Activated T-helper 1 cell treated with Interleukin-2 at 50 U/mL for 16 hours (primary cell): ENCODE data around the gene PRG3.
"Not testable (repeated sequence)": the region's sequence is repeated elsewhere in the genome, so short reads cannot be mapped to it uniquely, and the experiment has no call there.

Experiments used
- DNase-seq: peaks from one replicate; pipeline ENCODE4 v3.0.0-alpha.2; 2020; ENCODE audit warnings: low read depth

The PRG3 gene

DNA sequence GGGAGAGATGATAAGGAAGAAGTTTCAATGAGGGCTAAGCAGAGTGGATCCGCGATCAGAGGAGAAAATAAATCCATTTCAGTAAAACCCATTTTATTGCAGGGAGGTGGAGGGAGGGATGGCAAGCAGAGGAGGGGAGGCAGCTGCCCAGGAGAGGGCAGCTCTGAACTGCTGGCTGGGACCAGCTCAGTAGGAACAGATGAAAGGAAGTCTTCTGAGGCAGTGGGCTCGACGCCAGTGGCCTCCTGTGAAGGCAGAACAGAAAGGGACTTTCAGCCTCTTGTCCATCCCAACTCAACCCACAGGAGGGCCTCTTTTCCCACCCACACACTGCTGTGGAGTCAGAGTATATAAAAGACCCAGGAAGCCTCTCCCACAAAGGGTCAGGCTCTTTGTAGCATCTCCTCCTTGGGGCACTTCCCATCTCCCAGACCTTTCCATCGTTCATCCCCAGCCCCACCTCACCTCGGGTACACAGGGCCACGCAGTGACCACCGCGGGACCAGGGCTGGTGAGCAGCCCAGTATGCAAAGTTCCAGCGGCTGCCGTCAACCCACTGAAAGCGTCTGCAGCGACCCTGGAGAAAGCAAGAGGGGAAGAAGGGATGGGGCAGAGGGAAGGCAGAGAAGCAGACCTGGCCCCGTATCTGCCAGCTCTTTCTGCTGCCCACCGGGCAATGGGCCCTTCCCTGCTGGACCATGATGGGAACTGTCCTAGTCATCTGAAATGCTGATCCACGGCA lies 6.5 kb upstream of the PRG3 start:
- no peak for DNase-seq

DNA sequence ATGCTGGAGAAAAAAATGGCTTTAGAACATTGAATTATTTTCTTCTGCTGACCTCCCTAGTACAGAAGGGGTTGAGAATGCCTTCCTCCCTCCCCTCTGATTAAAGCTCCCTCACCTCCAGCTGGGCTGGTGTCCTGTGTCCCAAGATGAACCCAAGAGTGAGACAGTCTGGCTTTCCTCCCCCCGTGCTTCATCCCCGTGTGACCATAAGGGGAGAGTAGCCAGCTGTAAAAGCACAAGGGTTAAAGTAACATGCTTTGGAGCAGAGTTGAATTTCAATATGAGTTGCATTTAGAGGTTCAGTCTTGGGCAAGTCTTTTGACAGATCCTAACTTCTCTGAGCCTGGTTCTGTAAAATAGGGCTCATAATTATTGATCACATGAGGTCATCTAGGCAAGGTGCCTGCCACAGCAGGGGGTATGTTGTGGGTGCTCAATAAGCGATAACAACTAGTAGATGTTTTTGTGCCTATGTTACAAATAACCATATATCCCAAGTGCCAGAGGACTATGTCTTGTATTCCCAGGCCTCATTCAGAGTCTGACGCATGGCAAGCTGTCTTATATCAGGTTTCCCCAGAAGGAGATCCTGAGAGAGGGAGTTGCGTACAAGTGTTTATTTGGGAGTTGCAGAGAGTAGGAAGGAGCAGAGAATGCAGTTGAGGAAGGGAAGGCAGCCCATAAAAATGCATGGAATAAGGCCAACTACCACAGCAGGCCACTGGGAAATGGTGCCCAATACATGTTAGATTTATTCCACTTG lies 5.4 kb upstream of the PRG3 start:
- DNase-seq = no peak

DNA sequence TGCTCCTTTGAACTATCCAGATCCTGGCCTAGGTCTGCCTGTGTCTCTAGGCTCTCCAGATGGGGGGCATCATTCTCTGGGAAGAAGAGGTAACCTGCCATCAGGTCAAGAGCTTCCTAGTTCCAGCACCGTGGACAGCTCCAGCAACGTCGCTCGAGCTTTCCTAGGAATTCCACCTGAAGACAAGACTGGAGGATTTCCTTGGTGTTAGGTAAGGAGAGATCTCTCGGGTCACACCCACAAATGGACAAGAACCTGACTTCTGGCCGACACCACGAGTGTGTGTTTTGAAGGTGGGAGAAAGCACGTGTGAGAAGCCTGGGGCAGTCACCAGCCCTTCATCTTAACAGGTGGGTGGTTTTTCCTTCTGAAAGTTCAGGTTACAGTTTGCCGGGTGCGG lies 1.2 kb downstream of the PRG3 start:
- no peak for DNase-seq

DNA sequence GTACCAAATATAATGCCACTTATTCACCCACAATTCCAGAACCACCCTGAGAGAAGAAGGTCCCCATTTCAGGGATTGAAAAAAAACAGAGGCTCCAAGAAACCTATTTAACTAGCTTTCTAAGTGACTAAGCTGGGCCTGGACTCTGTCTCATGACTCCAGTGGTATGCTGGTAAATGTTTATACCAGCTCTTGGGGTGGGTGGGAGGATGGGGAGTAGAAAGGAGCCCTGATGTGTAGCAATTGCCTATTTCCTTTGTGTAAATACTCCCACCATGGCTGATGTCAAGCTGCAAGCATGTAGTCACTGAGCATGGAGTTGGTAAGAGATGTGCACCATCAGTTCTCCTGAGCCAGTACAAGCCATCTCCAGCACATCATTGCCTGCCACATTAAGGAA lies 2.8 kb downstream of the PRG3 start:
- no peak for DNase-seq

DNA sequence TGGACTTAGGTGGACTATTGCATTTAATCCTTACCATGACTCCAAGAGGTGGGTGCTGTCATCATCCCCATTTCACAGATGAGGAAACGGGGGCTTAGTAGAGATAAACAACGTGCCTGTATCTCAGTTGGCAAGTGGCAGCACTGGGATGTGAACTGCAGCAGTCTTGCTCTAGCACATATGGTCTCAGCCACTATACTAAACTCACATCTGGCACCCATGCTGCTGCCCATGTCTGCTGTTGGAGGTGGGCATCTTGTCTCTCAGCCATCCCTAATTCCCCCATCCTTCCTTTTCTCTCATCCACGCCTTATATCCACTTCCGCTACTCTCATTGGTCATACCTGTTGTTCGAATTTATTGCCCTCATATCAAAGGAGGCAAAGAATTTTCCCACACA lies 3.8 kb downstream of the PRG3 start:
- DNase-seq = no peak

DNA sequence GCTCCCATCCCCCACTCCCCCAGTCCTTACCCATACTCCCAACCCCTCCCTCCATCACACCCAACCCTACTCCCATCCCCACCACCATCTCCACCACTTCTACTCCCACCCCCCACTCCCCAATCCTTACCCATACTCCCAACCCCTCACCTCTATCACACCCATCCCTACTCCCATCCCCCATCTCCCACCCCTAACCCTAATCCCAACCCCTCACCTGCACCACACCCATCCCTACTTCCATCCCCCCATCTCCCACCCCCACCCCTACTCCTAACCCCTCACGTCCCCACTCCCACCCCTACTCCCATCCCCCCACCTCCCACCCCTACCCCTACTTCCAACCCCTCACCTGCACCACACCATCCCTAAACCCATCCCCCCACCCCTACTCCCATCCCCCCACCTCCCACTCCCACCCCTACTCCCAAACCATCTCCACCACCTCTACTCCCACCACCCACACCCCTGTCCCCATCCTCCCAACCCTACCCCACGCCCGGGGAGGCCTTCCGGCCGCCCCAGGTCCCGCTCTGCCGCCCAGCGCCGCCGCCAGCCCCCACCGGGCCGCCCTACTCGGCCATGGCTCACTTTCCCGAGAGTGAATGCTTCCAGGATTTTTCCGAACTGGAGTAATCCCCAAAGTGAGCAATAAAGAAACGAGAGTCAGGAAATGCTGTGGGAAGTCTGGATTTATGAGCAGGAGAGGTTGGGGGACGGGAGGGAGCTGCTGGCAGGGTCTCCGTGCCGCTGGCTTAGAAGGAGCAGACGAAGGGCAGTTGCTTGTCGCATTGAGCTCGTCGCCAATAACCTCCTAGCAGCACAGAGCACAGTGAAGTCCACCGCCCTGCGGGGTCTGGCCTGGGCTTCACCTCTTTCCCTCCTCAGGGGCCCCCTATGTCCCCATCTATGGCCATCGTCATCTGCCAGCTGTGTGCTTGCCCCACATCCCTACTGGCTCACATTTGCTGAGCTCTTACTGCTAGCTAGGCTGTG lies 4.6 kb downstream of the PRG3 start:
- DNase-seq = no peak

DNA sequence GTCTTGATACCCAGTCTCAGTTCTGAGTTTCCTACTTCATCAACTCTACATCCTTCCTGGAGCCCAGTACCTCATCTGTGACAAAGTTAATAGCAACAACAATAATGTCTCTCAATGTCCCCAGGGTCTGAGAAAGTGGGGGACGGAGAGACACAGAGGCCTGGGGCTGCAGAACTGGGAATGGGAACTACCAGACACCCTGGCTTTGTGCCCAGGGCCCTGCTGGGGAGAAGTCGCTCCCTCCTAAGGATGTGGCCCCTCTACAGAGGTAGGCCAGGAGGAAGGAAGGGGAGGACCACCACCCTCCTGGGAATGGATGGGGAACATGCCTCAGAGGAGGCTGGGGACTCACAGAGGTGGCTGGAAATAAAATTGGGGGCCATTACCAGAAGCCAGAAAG lies 5.5 kb downstream of the PRG3 start:
- no peak for DNase-seq

DNA sequence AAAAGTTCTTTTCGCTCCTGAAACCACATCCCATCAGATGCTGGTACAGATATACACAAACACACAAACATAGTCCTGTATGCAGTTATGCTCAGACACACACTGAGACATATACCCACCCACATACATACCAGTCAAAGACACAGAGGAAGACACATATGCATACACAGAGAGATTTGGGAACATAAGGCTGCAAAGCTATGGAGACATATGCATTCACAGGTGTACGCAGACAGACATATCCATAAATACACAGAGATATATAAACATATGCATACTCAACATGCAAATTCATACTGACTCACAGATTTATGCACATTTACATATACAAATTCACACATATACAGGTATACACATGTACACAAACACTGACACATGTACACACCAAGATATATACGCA lies 6.0 kb downstream of the PRG3 start:
- DNase-seq = no peak

DNA sequence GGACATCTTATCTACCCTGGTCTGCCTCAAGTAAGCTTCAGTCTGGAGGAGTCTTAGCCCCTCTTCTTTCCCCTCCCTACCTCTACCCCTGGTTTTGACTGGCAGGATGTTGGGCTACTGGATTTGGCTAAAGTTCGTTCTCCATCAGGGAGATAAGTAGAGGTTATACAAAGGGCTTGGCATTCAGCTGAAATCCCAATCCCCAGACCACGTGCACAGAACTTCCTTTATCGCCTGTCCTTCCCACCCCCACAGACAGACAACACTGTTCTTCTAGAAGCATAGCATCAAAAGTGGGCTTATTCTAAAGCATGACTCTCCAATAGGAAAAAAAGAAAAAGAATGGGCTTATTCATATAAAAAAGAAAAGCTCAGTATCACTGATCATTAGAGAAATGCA lies 7.8 kb downstream of the PRG3 start:
- DNase-seq = no peak

DNA sequence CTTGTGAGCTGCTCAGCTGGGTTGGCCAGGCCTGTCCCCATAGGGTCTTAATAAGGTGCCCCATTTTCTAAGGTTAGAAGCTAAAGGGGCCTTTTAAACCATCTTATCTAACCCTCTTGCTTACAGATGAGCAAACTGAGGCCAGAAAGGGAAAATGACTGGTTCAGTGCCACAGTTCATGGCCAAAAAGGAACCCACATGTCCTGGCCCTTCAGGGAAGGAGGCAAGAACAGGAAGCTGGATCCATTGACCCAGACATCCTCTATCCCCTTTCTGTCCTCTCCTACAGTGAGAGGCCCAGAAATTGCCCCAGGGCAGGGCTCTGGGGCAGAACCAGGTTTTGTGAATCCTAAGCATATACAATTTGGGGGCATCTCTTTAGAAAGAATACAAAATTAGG lies 10.0 kb downstream of the PRG3 start:
- no peak for DNase-seq

DNA sequence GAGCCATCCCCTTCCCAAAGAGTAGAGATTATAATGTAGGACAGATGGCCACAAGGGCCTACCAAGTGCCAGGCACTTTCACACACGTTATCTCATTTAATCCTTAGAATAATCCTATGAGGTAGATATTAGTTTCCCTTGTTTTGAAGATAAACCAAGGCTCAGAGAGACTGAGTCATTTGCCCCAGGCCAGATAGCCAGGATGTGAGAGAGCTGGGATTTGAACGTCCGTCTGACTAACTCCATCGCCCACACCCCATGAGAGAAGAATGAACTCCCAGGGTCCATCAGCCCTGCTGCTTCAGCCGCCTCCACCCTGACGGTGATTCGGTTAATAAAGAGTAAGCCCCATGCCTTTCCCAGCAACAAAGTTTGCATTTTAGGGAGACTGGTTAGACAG lies 10.7 kb downstream of the PRG3 start:
- DNase-seq = no peak

DNA sequence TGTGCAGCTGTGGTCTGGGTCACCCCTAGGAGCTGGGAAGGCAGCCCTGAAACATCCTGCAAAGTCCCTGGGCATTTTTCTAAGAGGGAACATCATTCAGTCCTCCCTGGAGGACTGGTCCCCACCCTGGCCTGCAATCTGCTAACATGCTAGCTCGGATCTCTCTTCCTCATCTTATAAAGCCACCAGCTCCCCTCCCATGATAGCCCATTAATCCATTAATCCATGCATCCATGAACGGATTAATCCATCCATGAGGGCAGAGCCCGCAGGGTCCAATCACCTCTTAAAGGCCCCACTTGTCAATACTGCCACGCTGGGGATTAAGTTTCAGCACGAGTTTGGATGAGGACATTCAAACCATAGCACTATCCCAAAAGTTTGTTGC lies 12.1 kb downstream of the PRG3 start:
- no peak for DNase-seq

DNA sequence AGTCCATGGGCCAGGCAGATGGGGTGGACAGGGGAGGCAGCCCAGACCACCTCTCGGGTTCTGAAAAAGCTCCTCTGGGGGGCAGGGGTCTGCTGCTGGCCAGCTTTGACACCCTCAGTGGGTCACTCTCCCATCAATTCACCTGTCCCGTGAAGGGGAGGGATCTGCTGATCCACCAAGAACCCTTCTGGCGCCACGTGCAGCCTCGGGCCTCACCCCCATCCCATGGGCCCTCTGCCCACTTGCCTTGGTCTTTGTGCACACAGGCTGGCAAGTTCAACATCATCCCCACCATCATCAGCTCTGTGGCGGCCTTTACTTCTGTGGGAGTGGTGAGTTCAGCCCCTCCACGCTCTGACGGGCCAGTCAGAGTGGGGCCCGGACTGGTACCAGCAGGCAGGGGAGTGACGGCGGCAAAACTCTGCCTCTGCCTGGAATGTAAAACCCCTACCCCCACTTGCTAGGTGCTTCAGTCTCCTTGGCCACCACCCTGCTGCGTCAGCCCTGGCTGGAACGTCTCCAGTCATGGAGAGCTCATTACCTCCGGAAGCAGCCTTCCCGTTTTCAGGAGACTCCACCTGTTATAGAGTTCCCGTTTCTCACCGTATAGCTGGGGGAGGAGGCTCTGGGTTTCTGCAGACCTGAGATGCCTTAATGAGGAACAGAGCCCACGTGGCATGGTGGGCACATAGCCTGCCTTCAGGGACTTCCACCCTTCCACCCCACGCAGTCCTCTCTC lies 12.7 kb downstream of the PRG3 start:
- no peak for DNase-seq

DNA sequence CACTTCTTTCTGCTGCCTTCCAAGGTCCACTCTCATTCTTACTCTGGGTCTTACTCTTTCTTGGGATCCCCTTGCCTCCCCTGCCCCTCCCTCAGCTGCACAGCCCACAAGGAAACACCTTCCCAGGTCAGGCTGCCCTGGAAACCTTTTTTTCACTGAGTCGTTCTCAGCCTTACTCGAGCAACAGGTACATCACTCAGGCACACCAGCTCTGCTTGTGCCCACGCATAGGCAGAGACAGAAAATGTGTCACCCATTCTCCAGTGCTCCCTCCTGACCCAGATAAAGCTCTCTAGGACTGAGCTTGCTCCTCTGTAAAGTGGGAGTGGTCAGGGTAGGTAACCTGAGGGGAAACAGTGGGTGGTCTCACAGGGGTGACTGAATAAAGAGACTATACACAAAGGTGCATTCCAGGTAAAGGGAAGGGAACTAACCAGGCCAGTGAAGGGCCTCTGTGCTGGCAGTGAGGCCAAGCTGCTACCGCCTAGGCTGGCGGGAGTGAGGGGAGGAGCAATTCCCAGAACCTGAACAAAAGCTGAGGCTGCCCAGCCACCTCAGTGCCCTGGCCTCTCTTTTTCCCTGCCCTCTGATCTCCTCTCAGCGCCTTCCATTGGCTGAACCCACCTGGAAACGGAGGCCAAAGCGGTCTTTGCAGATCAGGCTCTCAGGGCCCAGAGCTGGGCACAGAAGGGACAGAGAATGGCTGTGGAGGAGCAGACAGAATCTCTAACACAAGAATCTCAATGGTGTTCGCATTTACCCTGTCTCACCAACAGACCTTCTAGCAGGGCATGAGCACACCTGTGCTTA lies 15.9 kb downstream of the PRG3 start:
- no peak for DNase-seq

DNA sequence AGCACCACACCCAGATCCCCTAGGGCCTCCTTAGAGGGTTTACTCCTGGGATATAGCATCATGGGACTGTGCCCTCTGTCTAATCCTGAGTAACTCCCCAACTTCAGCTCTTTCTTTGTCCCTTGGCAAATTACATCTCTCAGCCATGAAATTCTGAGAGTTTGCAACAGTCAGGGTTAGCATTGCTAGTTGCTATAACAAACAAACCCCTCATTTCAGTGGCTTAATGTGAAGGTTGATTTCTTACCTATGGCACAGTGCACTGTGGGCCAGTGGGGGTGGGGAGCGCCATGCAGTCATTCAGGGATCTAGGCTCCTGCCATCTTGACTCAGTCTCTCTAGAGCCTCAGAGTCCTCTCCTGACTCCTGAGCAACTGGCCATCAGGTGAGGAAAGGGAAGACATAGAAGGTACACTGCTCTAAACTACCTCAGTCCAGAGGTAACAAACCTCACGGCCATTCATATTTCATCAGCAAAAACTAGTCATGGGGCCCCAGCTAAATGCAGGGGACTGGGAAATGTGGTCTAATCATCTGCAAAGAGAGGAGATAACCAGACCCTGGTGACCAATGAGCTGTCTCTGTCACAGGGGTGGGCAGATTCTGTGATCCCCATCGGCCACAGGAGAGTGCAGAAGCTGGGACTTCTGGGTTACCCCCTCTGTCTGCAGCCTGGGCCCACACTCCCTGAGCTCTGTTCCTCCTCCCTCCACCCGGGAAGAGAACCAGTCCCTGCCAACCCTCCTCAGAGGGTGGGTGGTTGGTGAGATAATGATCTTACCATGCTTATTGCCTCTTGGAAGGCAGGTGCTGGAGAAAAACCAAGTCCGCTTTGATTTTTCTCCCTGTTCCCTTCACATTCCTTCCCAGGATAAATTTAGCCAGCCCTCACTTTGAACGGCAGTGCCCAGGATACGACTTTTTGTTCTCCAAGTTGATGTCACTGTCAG lies 17.5 kb downstream of the PRG3 start:
- no peak for DNase-seq

DNA sequence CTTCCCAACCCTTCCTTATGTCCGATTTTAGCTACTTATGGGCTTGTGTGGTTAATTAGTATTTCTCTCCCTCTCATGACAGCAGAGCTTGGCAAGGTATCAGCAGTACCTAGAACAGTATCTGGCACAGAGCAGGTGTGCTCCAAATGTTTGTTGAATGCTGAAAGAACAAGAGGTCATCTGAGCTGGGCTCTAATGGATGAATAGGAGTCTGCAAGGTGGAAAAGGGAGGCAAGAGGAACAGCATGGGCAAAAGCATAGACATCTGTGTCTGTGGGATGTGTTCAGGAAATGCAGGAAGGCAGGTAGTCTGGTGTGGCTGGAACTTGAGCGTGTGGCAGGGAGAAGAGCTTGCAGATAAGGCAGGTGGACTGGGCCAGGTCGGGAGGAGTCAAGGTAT lies 19.0 kb downstream of the PRG3 start:
- no peak for DNase-seq

DNA sequence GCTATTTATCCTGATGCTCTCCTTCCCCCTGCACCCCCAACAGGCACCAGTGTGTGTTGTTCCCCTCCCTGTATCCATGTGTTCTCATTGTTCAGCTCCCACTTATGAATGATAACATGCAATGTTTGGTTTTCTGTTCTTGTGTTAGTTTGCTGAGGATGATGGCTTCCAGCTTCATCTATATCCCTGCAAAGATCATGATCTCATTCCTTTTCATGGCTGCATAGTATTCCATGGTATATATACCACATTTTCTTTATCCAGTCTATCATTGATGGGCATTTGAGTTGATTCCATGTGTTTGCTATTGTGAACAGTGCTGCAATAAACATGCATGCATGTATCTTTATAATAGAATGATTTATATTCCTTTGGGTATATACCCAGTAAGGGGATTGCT lies 19.5 kb downstream of the PRG3 start:
- DNase-seq = not testable (repeated sequence)

DNA sequence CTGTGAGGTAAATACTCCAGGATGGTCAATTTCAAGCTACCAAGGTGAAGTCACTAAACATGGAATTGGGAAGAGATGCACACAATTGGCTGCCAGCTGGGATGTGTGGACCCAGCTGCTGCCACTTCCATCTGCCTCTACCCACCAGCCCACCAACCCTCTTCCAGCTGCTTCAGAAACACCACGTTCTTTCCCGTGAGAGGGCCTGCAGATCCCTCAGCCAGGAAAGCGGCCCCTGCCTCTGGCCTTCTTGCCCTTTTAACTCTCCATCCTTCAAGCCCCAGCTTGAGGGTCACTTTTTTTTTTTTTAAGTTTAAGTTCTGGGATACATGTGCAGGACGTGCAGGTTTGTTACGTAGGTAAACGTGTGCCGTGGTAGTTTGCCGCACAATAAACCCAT lies 20.0 kb downstream of the PRG3 start:
- DNase-seq = no peak

DNA sequence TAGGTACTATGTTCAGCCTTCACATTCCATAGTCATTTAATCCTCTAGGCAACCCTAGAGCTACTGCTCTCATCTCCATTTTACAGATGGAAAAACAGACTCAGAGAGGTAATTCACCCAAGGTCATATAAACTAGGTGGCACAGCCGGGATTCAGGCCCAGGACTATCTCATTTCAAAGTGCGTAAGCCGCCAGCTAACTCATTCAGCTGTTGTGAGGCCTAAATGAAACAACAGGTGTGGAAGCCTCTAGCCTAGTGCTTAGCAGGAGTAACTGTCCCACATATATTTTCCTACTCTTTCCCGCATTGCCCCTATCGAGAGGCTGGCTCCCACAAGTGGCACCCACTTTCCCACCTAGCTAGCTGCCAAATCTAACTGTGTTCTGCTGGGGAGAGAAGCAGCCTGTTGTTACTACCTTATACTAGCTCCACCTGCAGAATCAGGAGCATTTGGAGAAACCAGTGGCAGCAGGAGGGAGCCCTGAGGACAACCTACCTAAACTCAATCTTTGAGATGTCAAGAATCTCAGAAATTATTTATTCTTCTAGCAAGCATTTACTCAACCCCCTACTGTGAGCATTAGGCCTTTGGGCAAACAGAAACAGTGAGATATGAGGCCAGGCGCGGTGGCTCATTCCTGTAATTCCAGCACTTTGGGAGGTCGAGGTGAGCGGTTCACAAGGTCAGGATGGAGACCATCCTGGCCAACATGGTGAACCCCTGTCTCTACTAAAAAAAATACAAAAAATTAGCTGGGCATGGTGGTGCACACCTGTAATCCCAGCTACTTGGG lies 20.9 kb downstream of the PRG3 start:
- no peak for DNase-seq
